HepG2 (cell line): ENCODE measurements around the gene P2RX7. TPM values are rescaled to one million over a fixed set of nuclear protein-coding genes. Genes with fewer than 3 reads are reported as not detected.

Experiments used
- ATAC-seq: fragments of 200-7000 bp; cut with Tn5 transposase; 3 replicates; pipeline ENCODE4 v1.9.1; 2020; ENCODE audit warnings: mild to moderate bottlenecking, moderate library complexity
- BruUV-seq: library from RNA; stranded (reverse); fragments of 400-500 nt; replicated peaks from 2 replicates; lab custom pipeline; 2021; lab: Mats Ljungman, UMichigan
- CTCF ChIA-PET: fragments of 300-600 bp; formaldehyde crosslinking; extraction: SDS; loops from one replicate; lab custom pipeline; 2021; ENCODE audit warnings: low total read pairs, inconsistent platforms, low intra/inter-chr PET ratio; lab: Yijun Ruan, JAX
- POLR2A ChIA-PET: fragments of 350-600 bp; sonication (Branson Sonifier 250); formaldehyde crosslinking; loops from one replicate; lab custom pipeline; 2020; ENCODE audit warnings: antibody characterized with exemption, inconsistent platforms; lab: Yijun Ruan, JAX
- DNase-seq: peaks from one replicate; pipeline ENCODE4 v3.0.0-alpha.2; 2015; ENCODE audit warnings: low spot score
- FAIRE-seq: peaks from 3 replicates; lab custom pipeline; 2011; peaks lifted over from hg19 to GRCh38; lab: Jason Lieb, UNC
- H2AFZ ChIP-seq: one replicate; pipeline ENCODE4 v1.6.1; 2011; ENCODE audit warnings: low read length, inconsistent platforms
- H3K27ac ChIP-seq: fragments of 300-600 bp; 3 replicates; pipeline ENCODE4 v1.8.0; 2011; ENCODE audit warnings: mixed run types, mild to moderate bottlenecking, mixed read lengths, low read length, inconsistent platforms; ENCODE audit not compliant: insufficient read depth; ENCODE audit errors: extremely low read length
- H3K27me3 ChIP-seq, 2 experiments: fragments of 200-600 bp in 1 of 2; 2 replicates in 1 of 2; 3 replicates in 1 of 2; pipeline versions ENCODE4 v1.6.0 to v1.8.0; 2011; ENCODE audit warnings: low read length in 2 of 2, mild to moderate bottlenecking in 2 of 2, moderate library complexity in 2 of 2, inconsistent platforms in 1 of 2; ENCODE audit not compliant: insufficient read depth in 2 of 2, control insufficient read depth in 1 of 2
- H3K36me3 ChIP-seq, 2 experiments: fragments of 200-600 bp in 1 of 2; replicated peaks in 1 of 2; 2 replicates in 1 of 2; 3 replicates in 1 of 2; pipeline versions ENCODE4 v1.5.1 to v1.8.0; 2011; ENCODE audit warnings: low read length in 2 of 2, inconsistent platforms in 1 of 2; ENCODE audit not compliant: insufficient read depth in 2 of 2, control insufficient read depth in 1 of 2
- H3K4me1 ChIP-seq: 2 replicates; pipeline ENCODE4 v1.5.1; 2012; ENCODE audit warnings: low read length, inconsistent platforms; ENCODE audit not compliant: insufficient read depth
- H3K4me2 ChIP-seq: 2 replicates; pipeline ENCODE4 v1.6.0; 2011; ENCODE audit warnings: low read depth, low read length, inconsistent platforms
- H3K4me3 ChIP-seq, 3 experiments: fragments of 200-600 bp in 1 of 3; sonication (generic), shearing (Covaris generic) in 1 of 3; replicated peaks in 1 of 3; 2 replicates each; pipeline ENCODE4 v1.5.1; 2011 to 2016; ENCODE audit warnings: low read length in 3 of 3, inconsistent platforms in 2 of 3, low read depth in 2 of 3, mild to moderate bottlenecking in 2 of 3, control low read depth in 1 of 3, mixed read lengths in 1 of 3; ENCODE audit not compliant: insufficient read depth in 1 of 3
- H3K79me2 ChIP-seq: one replicate; pipeline ENCODE4 v1.6.1; 2011; ENCODE audit warnings: low read length, inconsistent platforms; ENCODE audit not compliant: insufficient read depth
- H3K9ac ChIP-seq: 2 replicates; pipeline ENCODE4 v1.6.0; 2011; ENCODE audit warnings: mild to moderate bottlenecking, low read depth, low read length, inconsistent platforms; ENCODE audit not compliant: insufficient read depth
- H3K9me3 ChIP-seq: 2 replicates; pipeline ENCODE4 v1.5.1; 2012; ENCODE audit warnings: mild to moderate bottlenecking, low read length
- H4K20me1 ChIP-seq: 2 replicates; pipeline ENCODE4 v1.6.0; 2011; ENCODE audit warnings: inconsistent platforms, mild to moderate bottlenecking, low read length, moderate library complexity; ENCODE audit not compliant: insufficient read depth
- HNRNPUL1 ChIP-seq: fragments of 200-400 bp; formaldehyde crosslinking; IDR thresholded peaks from 2 replicates; pipeline ENCODE4 v1.6.1; 2017; ENCODE audit warnings: low read depth, mild to moderate bottlenecking, low read length, moderate library complexity
- NFYB ChIP-seq: sonication (generic); formaldehyde crosslinking; IDR thresholded peaks from 2 replicates; pipeline ENCODE4 v1.4.0; 2020; ENCODE audit warnings: missing genetic modification reagents
- USF2 ChIP-seq, 2 experiments: sonication (generic) in 1 of 2; formaldehyde crosslinking in 1 of 2; IDR thresholded peaks; 2 replicates each; pipeline versions ENCODE4 v1.5.1 to v1.6.1; 2011 to 2020; ENCODE audit warnings: borderline replicate concordance in 1 of 2, low read depth in 1 of 2, low read length in 1 of 2, mild to moderate bottlenecking in 1 of 2, missing genetic modification reagents in 1 of 2, moderate library complexity in 1 of 2
- YY1 ChIP-seq: IDR thresholded peaks from 2 replicates; pipeline ENCODE4 v1.6.1; 2011; ENCODE audit warnings: low read length, low read depth, moderate library complexity, mild to moderate bottlenecking; ENCODE audit not compliant: insufficient read depth, insufficient replicate concordance
- ZBTB26 ChIP-seq: IDR thresholded peaks from 2 replicates; pipeline ENCODE4 v1.6.1; 2016; ENCODE audit warnings: missing compliant biosample characterization, missing genetic modification reagents, borderline replicate concordance
- ZFP82 ChIP-seq: sonication (generic); formaldehyde crosslinking; IDR thresholded peaks from 2 replicates; pipeline ENCODE4 v1.5.1; 2020; ENCODE audit warnings: mild to moderate bottlenecking, missing genetic modification reagents, borderline replicate concordance
- ZNF563 ChIP-seq: sonication (generic); formaldehyde crosslinking; IDR thresholded peaks from 2 replicates; pipeline ENCODE4 v1.8.0; 2022; ENCODE audit warnings: mild to moderate bottlenecking, moderate library complexity, missing genetic modification reagents
- WGBS: methylation state at CpG from one replicate; pipeline ENCODE4 v1.1.6; 2017; ENCODE audit warnings: low lambda C conversion rate; 5-methylcytosine and 5-hydroxymethylcytosine counted together
- in situ Hi-C: cut with HindIII; loops from 2 replicates; pipeline ENCODE4 v1.10.0; 2017; ENCODE audit warnings: low pct_unique_long_range_greater_than_20kb; ENCODE audit not compliant: extremely low pct_ligation_motif_present
- intact Hi-C: fragments of 100-400 bp; cut with micrococcal nuclease; formaldehyde crosslinking; loops from one replicate; pipeline ENCODE4 v1.10.0; 2022; ENCODE audit not compliant: unreplicated experiment
- polyA plus RNA-seq, 8 experiments: library from polyadenylated mRNA; depleted of rRNA in 3 of 8; stranded (reverse) in 7 of 8; unstranded in 1 of 8; fragments of >200 nt; fragmentation: Illumina TruSeq in 4 of 8; extraction: Trizol in 4 of 8; gene quantifications; 2 replicates each; pipeline versions ENCODE4 v1.2.1 to v1.2.3, GENCODE V29; 2011 to 2016; ENCODE audit warnings: low read depth in 4 of 8, missing spikeins in 1 of 8, mixed read lengths in 1 of 8; ENCODE audit not compliant: insufficient read depth in 1 of 8
- total RNA-seq, 5 experiments: library from RNA; depleted of rRNA; stranded (reverse); fragments of >200 nt; fragmentation: Illumina TruSeq; extraction: Trizol; gene quantifications; 2 replicates each; pipeline ENCODE4 v1.2.3, GENCODE V29; 2016; ENCODE audit warnings: low read depth in 1 of 5

Gene P2RX7
- total and polyA plus RNA-seq, 2 of the 13 experiments (the other 11 are each of a cell fraction or from before 2014, with no cell fraction given), result 0.13 to 0.73 TPM

- TF ChIP-seq ZBTB26 (CRISPR knock-in tag), result no peak
- TF ChIP-seq ZFP82 (CRISPR knock-in tag), result no peak
- TF ChIP-seq USF2 (IDR thresholded peaks at IDR 0.05; ENCODE audit: low read depth, low read length), result peak; percentile 79
- TF ChIP-seq USF2 (CRISPR knock-in tag; IDR thresholded peaks at IDR 0.05; ENCODE audit: borderline replicate concordance), result peak; percentile 89; the same call in 1 of the 2 replicates
- no peak for TF ChIP-seq HNRNPUL1
- peak; percentile 80 for TF ChIP-seq NFYB (CRISPR knock-in tag)
- TF ChIP-seq, all 625 proteins: peak for 8
These were observed 5.6 kb downstream of the P2RX7 start (continued) for GRCh38 chr12:121138284-121138683.

- 0 out of 5 replicates have a peak, but pooled peaks cover 0 to 5% of the 10 kb centered on the region in 2 experiments for H3K27me3 ChIP-seq
- H3K36me3 ChIP-seq, result no peaks in the 10 kb centered on the region
- no TSS peak for BruUV-seq
- H3K79me2 ChIP-seq, result no peaks in the 10 kb centered on the region
- H3K4me1 ChIP-seq, result peaks cover 5% of the 10 kb centered on the region; the same call in 1 of the 2 replicates
- ChIA-PET POLR2A (no interaction called here), CTCF (no interaction called here)
- WGBS, result 74% methylated on average over 3 of the region's 5 CpGs
- in situ Hi-C loops (no loop called here), intact Hi-C loops (no loop called here)
- H4K20me1 ChIP-seq, result no peaks in the 10 kb centered on the region
- no peak overlapping the region for H3K27ac ChIP-seq
- no peaks in the 10 kb centered on the region for H3K9me3 ChIP-seq
- H2AFZ ChIP-seq, result no peak overlapping the region
- H3K4me3 ChIP-seq, result no peak overlapping the region
- no peak for FAIRE-seq
- no peak overlapping the region for H3K4me2 ChIP-seq
- TF ChIP-seq YY1 (no peak), ZNF563 (no peak)
- no peak overlapping the region for H3K9ac ChIP-seq
- no peak for DNase-seq
- ATAC-seq, result no peak
These were observed 6.6 kb downstream of the P2RX7 start for GRCh38 chr12:121139286-121139685.
